Astrocyte (in vitro differentiated cells and primary cell): Measurements from ENCODE around the gene FTO.

Source experiments
- EZH2 ChIP-seq: IDR thresholded peaks from 2 replicates; pipeline ENCODE4 v1.6.1; 2012; ENCODE audit warnings: mild to moderate bottlenecking, low read length, inconsistent platforms; ENCODE audit not compliant: insufficient read depth
- TF ChIP-seq, protein P1 (sequence below): IDR thresholded peaks from 2 replicates; pipeline ENCODE4 v1.5.1; 2011; ENCODE audit warnings: low read depth, mild to moderate bottlenecking, inconsistent platforms, low read length, moderate library complexity; ENCODE audit not compliant: insufficient read depth

DNA sequence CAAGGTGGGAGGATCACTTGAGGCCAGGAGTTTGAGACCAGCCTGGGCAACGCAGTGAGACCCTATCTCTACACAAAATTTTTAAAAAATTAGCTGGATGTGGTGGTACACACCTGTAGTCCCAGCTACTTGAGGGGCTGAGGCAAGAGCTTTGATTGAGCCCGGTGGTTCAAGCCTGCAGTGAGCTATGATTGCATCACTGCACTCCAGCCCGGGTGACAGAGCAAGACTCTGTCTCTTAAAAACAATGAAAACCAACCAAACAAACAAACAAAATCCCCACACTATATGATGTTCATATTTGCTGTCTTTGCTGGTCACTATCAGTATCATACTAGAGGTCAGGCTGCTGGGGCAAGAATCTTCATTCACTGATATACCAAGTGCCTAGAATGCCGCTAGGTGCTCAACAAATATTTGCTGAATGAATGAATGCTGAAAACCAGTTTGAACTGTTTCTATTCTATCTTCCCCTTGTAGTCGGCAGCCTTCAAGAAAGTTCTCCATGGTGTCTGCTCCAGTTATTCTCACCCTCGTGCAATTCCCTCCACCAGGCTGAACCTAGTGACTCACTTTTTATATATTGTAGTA lies 455.6 kb downstream of the FTO start:
- TF ChIP-seq, protein P1, sequence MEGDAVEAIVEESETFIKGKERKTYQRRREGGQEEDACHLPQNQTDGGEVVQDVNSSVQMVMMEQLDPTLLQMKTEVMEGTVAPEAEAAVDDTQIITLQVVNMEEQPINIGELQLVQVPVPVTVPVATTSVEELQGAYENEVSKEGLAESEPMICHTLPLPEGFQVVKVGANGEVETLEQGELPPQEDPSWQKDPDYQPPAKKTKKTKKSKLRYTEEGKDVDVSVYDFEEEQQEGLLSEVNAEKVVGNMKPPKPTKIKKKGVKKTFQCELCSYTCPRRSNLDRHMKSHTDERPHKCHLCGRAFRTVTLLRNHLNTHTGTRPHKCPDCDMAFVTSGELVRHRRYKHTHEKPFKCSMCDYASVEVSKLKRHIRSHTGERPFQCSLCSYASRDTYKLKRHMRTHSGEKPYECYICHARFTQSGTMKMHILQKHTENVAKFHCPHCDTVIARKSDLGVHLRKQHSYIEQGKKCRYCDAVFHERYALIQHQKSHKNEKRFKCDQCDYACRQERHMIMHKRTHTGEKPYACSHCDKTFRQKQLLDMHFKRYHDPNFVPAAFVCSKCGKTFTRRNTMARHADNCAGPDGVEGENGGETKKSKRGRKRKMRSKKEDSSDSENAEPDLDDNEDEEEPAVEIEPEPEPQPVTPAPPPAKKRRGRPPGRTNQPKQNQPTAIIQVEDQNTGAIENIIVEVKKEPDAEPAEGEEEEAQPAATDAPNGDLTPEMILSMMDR = no peak
- TF ChIP-seq EZH2 = no peak
